GM12891 (cell line): ENCODE data around the gene EAF2.

Source experiments
- POLR2A ChIP-seq: IDR thresholded peaks from 2 replicates; pipeline ENCODE4 v1.6.1; 2011; ENCODE audit warnings: low read depth, low read length, control low read depth
- POLR2AphosphoS5 ChIP-seq: IDR thresholded peaks from 2 replicates; pipeline ENCODE4 v1.6.1; 2011; ENCODE audit warnings: low read depth, low read length, control low read depth
- POU2F2 ChIP-seq: IDR thresholded peaks from 2 replicates; pipeline ENCODE4 v1.6.1; 2011; ENCODE audit warnings: low read depth, mild to moderate bottlenecking, control low read depth, low read length, moderate library complexity

DNA sequence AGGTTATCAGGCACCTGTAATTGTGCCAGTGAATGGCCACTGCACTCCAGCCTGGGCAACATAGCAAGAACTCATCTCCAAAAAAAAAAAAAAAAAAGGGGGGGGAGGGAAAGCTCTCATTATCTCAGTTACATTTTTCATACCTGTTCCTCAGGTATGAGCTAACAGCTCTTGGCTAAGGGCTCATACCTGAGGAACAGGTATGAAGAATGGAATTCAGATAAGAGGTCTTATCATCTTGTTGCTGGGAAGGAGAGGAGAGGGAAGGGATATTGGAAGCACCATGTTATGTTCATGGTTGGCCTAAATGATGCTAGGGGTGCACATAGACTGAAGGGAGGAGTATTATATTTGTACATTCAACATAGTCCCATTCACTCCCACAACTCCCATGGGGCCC is 61.8 kb downstream of the EAF2 start:
- TF ChIP-seq POLR2A (no peak), POLR2AphosphoS5 (no peak), POU2F2 (no peak)
